ENCODE measurements around the gene GALNT12. TPM values are rescaled to one million over a fixed set of nuclear protein-coding genes. Genes with fewer than 3 reads are reported as not detected.
A peak's percentile ranks its signal among the peaks of the same experiment; 100 is the strongest.

GALNT12 gene
- polyA plus RNA-seq, 3 donors from 2014 or later, result 1.7 to 4.3 (median 4.2) TPM

DNA sequence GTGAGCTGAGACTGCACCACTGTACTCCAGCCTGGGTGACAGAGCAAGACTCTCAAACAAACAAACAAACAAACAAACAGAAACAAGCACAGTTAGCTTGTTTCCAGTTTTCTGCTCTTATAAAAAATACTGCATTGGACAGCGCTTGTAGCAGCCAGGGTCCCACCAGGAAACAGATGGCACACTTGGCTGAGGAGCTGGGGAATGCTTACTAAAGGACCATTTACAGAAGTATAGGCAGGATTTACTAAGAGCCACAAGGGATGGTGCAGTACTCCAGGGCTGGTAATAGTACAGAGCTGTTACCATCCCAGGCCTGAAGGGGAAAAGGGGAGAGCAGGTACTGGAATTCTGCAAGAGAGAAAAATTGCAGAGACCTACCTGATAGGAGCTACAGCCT, 5.9 kb upstream of the GALNT12 start:
- H3K27ac Mint-ChIP-seq, result no peak overlapping the region
- DNase-seq, result no peak
- H3K4me1 Mint-ChIP-seq, result peaks cover 7 to 8% of the 10 kb centered on the region in 2 donors
- H3K36me3 Mint-ChIP-seq, result peaks cover 0 to 4% (median 0%) of the 10 kb centered on the region in 3 donors
- H3K9me3 Mint-ChIP-seq, result peaks cover 0 to 2% (median 0%) of the 10 kb centered on the region in 6 donors
- H3K4me3 Mint-ChIP-seq, result no peak overlapping the region
- H3K27me3 Mint-ChIP-seq (ENCODE audit: low read depth in 3 of 3), result peaks cover 0 to 4% (median 0%) of the 10 kb centered on the region in 3 donors

DNA sequence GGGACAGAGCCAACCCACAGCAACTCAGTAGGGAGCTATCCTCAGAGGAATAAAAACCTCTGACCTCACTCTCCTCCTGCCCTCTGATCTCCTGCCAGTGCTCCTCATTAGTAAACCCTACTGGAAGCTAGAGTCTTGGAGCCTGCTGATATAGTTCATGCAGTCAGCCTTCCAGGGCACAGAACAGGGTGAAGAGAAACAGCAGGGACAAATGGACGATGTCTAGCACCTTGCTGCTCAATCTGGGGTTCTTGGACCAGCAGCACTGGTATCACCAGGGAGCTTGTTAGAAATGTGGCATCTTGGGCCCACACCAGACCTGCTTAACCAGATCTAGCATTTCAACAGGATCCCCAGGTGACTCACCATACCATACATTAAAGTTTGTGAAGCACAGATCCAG, 5.5 kb upstream of the GALNT12 start:
- Mint-ChIP-seq H3K9me3 (peaks cover 0 to 2% (median 0%) of the 10 kb centered on the region in 6 donors), H3K27ac (no peak overlapping the region), H3K27me3 (ENCODE audit: low read depth in 3 of 3) (peaks cover 0 to 6% (median 0%) of the 10 kb centered on the region in 3 donors), H3K4me3 (no peak overlapping the region), H3K4me1 (peaks cover 6 to 8% of the 10 kb centered on the region in 2 donors), H3K36me3 (peaks cover 0 to 4% (median 0%) of the 10 kb centered on the region in 3 donors)
- DNase-seq, result no peak

DNA sequence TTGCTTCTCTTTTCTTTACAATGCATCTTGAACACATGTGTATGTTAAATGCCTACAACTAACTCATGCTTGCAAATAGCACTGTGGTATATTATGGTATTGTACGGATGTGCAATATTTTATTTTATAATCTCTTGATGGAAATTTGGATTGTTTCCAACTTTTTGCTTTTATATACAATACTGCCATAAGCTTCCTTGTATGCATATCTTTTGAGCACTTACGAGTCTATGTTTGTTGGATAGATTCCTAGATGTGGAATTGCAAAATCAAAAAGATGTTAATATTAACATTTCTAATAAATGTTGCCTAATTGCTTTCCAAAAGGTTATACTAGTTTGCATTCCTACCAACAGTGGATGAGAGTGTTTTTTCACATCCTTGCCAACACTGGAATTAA, 3.4 kb upstream of the GALNT12 start:
- Mint-ChIP-seq H3K27me3 (ENCODE audit: low read depth in 3 of 3) (peaks cover 2 to 9% (median 2%) of the 10 kb centered on the region in 3 donors), H3K4me1 (peaks cover 15 to 17% of the 10 kb centered on the region in 2 donors), H3K36me3 (no peaks in the 10 kb centered on the region), H3K27ac (no peak overlapping the region), H3K4me3 (no peak overlapping the region), H3K9me3 (no peaks in the 10 kb centered on the region)
- DNase-seq, result no peak

DNA sequence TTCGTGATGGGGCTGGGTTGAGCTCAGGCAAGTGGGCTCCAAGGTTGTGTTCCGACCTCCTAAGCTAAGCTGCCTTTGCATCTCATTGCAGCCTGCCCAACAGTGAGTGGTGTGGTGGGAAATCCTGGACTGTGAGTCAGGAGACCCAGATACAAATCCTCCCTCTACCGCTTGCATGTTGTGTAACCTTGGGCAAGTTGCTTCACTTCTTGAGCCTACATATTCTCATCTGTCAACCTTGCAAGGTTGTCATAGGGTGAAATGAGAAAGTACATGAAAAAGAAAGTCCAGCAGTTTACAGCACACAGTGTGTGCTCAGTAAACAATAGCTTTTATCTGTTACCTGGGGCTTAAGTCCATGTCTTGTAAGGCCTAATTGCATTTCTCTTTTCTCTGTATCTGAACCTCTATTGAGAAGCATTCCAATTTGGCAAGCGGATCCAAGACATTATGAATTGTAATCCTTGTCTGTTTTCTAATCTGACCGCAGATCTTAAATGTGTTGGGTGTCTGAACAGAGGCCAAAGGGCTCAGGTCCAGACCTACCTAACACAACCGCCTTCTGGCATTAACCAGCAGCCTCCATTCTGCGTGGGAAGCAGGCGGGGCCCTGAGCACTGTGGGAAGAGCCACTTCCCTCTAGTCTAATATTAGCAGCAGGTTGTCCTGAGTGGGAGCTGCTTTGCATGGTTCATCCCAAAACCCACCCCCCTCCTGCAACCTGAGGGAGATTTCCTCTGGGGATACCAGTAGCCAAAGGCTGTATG, 1.8 kb upstream of the GALNT12 start:
- peak overlapping the region in 1 of 6 donors; percentile 12 for H3K27ac Mint-ChIP-seq
- peaks cover 4 to 9% (median 5%) of the 10 kb centered on the region in 3 donors for H3K27me3 Mint-ChIP-seq (ENCODE audit: low read depth in 3 of 3)
- H3K4me3 Mint-ChIP-seq, result no peak overlapping the region
- DNase-seq, result no peak
- no peaks in the 10 kb centered on the region for H3K9me3 Mint-ChIP-seq
- H3K4me1 Mint-ChIP-seq, result peaks cover 17 to 19% of the 10 kb centered on the region in 2 donors
- H3K36me3 Mint-ChIP-seq, result no peaks in the 10 kb centered on the region

DNA sequence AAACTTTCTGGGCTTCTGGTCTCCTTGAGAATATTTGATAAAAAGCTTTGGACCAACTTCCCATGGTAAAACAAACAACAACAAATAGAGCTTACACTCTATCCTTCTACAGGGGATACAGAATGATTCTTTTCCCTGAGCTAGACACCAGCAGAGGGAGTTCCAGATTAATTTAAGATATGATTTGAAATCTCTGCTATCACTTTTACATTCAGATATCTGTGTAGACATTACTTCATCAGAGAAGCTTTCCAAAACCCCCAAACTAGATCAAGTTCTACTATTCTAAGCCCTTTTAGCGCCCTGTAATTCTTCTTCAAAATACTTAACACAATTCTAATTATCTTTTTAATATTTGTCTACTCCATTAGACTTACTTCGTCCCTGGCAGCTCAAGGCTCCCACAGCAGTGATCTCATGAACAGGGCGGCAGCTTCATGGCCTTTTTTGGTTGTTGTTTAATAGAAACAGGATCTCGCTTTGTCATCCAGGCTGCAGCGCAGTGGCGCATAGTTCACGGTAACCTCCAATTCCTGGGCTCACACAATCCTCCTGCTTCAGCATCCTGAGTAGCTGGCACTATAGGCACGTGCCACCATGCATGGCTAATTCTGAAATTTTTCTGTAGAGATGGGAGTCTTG, 955 bp upstream of the GALNT12 start:
- Mint-ChIP-seq H3K27ac (peak overlapping the region in 1 of 6 donors; percentile 28), H3K27me3 (ENCODE audit: low read depth in 3 of 3) (peaks cover 4 to 9% (median 5%) of the 10 kb centered on the region in 3 donors), H3K4me3 (peak overlapping the region; percentile 85 to 90 (median 87)), H3K4me1 (peaks cover 17 to 19% of the 10 kb centered on the region in 2 donors), H3K36me3 (no peaks in the 10 kb centered on the region), H3K9me3 (no peaks in the 10 kb centered on the region)
- no peak for DNase-seq

DNA sequence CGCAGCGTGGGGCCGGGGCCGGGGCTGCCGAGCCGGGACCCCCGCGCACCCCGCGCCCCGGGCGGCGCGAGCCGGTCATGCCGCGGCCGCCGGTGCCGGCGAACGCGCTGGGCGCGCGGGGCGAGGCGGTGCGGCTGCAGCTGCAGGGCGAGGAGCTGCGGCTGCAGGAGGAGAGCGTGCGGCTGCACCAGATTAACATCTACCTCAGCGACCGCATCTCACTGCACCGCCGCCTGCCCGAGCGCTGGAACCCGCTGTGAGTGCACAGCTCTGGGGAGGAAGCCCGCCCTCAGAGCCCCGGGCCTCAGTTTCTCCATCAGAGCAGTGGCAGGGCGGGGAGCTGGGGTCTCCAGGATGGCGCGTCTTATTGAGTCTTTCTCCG, 335 bp downstream of the GALNT12 start:
- H3K27me3 Mint-ChIP-seq (ENCODE audit: low read depth in 3 of 3), result peaks cover 4 to 10% (median 5%) of the 10 kb centered on the region in 3 donors
- DNase-seq, result no peak
- H3K4me3 Mint-ChIP-seq, result peak overlapping the region; percentile 85 to 90 (median 87)
- peak overlapping the region in 4 of 6 donors; percentile 19 to 66 (median 46) for H3K27ac Mint-ChIP-seq
- peaks cover 17 to 19% of the 10 kb centered on the region in 2 donors for H3K4me1 Mint-ChIP-seq
- H3K9me3 Mint-ChIP-seq, result no peaks in the 10 kb centered on the region
- no peaks in the 10 kb centered on the region for H3K36me3 Mint-ChIP-seq

DNA sequence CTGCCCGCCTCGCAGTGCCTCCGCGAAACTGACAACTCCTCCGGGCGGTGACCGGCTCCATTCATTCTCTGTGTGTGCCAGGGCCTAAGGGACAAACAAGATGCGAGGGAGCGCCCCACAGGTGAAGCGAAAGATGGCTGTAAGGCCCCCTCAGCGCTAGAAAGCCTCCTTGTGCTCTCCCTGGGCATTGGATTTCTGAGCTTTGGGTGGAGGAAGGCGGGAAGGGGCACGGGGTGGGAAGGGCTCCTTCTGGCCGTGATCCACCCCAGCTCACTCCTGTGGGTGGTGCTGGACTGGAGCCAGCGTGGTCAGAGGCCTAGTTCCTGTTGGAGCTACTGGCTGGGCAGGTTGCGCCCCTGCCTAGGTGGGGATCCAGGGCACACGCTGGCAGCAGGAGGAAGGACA, 943 bp downstream of the GALNT12 start:
- Mint-ChIP-seq H3K36me3 (no peaks in the 10 kb centered on the region), H3K9me3 (no peaks in the 10 kb centered on the region), H3K4me1 (peaks cover 17 to 19% of the 10 kb centered on the region in 2 donors), H3K4me3 (peak overlapping the region; percentile 85 to 90 (median 87)), H3K27me3 (ENCODE audit: low read depth in 3 of 3) (peaks cover 4 to 10% (median 5%) of the 10 kb centered on the region in 3 donors), H3K27ac (peak overlapping the region in 1 of 6 donors; percentile 19)
- DNase-seq, result no peak

DNA sequence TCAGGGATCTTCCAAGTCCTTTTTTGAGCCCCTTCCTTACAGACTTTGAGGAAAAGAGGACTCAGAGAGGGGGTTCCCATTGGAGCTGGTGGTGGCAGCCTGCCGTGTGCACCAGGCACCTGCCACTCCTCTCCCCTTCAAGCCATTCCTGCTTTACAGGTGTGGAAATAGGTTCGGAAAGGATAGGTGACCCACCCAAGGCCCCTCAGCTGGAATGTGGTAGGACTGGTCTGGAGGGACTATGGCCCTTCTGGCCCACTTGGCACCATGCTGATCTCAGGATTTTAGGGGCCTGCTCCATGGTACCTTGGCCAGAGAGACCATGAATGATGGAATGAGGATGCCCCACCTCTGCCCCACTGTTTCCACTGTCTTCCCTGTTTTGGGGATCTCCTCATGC, 1.4 kb downstream of the GALNT12 start:
- Mint-ChIP-seq H3K9me3 (no peaks in the 10 kb centered on the region), H3K27me3 (ENCODE audit: low read depth in 3 of 3) (peaks cover 4 to 10% (median 5%) of the 10 kb centered on the region in 3 donors), H3K27ac (no peak overlapping the region), H3K36me3 (peaks cover 0 to under 1% (median under 1%) of the 10 kb centered on the region in 3 donors), H3K4me3 (peak overlapping the region; percentile 85 to 90 (median 87)), H3K4me1 (peaks cover 17 to 19% of the 10 kb centered on the region in 2 donors)
- DNase-seq, result no peak

DNA sequence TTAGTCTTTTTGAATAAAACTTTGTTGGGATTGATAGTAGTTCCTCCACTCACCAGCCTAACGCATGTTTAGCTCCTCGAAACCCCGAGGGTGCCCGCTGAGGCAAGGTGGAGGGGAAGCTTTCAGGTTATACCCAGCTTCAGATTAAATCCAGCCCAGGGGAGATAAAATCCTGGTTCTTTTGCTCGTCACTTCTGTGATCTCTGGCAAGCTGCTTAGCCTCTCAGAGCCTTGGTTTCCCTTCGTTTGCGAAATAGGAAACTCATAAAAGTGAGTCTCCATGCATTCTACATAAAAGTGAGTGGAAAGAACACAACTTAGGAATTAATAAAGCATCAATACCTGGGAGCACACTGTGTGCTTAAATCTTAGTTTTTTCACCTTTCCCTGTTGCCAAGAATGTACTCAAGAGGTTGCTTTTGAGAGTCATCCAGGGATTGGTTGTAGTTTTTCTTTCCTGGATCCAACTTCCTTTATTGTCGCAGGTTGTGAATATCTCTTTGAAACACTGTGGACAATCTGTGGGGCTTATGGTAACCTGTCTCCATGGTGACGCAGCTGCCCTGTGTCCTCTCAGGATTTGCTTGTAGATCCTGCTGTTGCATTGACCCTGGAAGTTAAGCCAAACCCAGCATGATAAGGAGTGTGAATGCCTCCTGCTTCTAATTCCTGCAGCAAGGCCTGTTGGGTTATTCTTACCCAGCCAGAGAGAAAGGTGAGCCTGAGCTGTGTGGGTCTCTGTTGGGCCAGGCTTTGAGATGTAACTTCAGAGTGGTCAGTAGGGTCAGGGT, 2.0 kb downstream of the GALNT12 start:
- no peak for DNase-seq
- peaks cover 0 to 4% (median 4%) of the 10 kb centered on the region in 3 donors for H3K36me3 Mint-ChIP-seq
- H3K27me3 Mint-ChIP-seq (ENCODE audit: low read depth in 3 of 3), result peaks cover 4 to 10% (median 5%) of the 10 kb centered on the region in 3 donors
- H3K27ac Mint-ChIP-seq, result no peak overlapping the region
- H3K9me3 Mint-ChIP-seq, result no peaks in the 10 kb centered on the region
- peak overlapping the region; percentile 66 to 86 (median 71) for H3K4me3 Mint-ChIP-seq
- H3K4me1 Mint-ChIP-seq, result peaks cover 17 to 19% of the 10 kb centered on the region in 2 donors

DNA sequence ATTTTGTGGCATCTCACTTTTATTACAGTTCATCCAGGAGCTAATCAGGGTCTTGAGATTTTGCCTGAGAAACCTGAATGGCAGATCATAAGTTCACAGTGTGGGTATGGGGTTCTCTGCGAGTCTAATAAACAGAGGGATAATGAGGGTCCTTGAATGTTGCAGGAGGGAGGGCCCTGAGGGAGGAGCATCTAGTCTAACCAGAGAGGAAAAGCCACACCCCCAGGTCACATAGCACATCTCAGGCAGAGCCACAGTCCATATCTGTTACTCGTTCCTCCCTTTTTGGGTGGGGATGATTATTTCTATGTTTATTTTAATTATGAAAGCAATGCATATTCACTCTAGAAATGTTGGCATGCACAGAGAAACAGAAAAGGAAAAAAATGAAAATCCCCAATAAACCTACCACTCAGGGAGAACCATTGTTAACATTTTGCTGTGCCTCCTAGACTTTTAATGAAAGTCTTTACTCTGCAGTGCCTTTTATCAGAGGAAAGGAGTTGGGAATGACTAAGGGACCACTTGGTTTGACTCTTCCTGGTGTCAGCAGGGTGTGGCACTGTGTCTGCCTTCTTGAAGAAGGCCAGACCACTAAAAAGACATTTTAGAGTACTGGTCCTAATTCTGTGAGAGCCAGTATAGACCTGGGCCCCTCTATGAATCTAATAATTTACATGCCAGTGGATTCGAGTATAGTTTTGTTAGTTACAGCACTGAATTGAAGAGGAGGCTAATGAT, 2.8 kb downstream of the GALNT12 start:
- Mint-ChIP-seq H3K27ac (no peak overlapping the region), H3K4me1 (peaks cover 17 to 19% of the 10 kb centered on the region in 2 donors), H3K9me3 (no peaks in the 10 kb centered on the region), H3K36me3 (peaks cover 0 to 4% (median 4%) of the 10 kb centered on the region in 3 donors), H3K4me3 (peak overlapping the region in 1 of 5 donors; percentile 8), H3K27me3 (ENCODE audit: low read depth in 3 of 3) (peaks cover 4 to 6% (median 5%) of the 10 kb centered on the region in 3 donors)
- DNase-seq, result no peak

DNA sequence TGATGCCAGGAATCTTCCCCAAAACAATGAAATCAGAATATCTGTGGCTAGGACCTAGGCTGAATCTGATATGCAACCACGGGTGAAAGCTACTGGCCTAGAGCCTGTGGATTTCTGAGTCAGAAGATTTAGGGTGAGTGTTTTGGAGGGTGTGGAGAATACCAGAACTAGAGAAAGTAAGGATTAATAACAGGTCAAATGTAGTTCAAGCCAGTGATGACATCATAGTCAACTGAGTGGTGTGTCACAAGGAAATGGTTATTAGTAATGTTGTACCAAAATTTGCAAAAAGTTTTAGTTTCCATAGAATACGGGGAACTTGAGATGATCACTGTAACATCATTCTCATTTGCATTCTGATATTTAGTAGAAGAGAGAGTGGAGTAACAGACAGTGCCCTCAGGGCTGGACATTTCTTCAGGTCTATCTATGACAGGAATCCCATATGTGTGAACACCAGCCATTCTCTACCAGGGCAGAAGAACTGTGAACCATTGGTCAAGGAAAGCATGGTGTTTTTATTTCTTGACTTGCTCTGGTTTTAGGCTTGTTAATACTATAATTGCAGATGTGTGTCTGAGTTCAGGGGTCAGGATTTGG, 3.7 kb downstream of the GALNT12 start:
- no peaks in the 10 kb centered on the region for H3K9me3 Mint-ChIP-seq
- peaks cover 17 to 19% of the 10 kb centered on the region in 2 donors for H3K4me1 Mint-ChIP-seq
- peaks cover 4 to 6% (median 5%) of the 10 kb centered on the region in 3 donors for H3K27me3 Mint-ChIP-seq (ENCODE audit: low read depth in 3 of 3)
- H3K27ac Mint-ChIP-seq, result no peak overlapping the region
- H3K4me3 Mint-ChIP-seq, result no peak overlapping the region
- DNase-seq, result no peak
- peaks cover 0 to 4% (median 4%) of the 10 kb centered on the region in 3 donors for H3K36me3 Mint-ChIP-seq

DNA sequence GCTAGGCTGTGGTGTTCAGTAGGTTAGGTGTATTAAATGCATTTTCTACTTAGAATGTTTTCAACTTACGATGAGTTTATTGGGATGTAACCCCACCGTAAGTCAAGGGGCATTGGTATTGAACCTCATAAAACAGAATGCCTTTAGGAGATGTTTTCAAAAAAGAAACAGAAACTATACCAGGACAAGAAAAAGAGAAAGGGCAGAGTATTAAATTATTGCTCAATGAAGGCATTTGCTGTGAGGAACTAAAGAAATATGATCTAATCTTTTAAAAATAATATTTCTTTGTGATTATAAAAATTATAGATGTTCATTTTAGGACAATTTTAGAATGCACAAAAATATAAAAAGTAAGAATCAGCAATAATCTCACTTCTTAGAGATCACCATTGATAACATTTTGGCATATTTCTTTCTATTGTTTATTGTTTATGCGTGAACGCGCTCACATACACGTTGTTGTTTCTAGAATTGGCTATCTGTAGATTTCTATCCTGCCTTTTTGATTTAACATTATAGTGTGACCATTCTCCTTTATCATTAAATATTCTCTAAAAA, 8.0 kb downstream of the GALNT12 start:
- no peak for DNase-seq
- H3K9me3 Mint-ChIP-seq, result no peaks in the 10 kb centered on the region
- peaks cover 0 to 13% (median 9%) of the 10 kb centered on the region in 3 donors for H3K36me3 Mint-ChIP-seq
- H3K4me3 Mint-ChIP-seq, result no peak overlapping the region
- H3K27me3 Mint-ChIP-seq (ENCODE audit: low read depth in 3 of 3), result peaks cover 0 to 2% (median 0%) of the 10 kb centered on the region in 3 donors
- H3K4me1 Mint-ChIP-seq, result no peaks in the 10 kb centered on the region
- H3K27ac Mint-ChIP-seq, result no peak overlapping the region
